Measurements from ENCODE around the gene USP7.
"Not testable (repeated sequence)": the region's sequence is repeated elsewhere in the genome, so short reads cannot be mapped to it uniquely, and the experiment has no call there.

USP7 gene

DNA sequence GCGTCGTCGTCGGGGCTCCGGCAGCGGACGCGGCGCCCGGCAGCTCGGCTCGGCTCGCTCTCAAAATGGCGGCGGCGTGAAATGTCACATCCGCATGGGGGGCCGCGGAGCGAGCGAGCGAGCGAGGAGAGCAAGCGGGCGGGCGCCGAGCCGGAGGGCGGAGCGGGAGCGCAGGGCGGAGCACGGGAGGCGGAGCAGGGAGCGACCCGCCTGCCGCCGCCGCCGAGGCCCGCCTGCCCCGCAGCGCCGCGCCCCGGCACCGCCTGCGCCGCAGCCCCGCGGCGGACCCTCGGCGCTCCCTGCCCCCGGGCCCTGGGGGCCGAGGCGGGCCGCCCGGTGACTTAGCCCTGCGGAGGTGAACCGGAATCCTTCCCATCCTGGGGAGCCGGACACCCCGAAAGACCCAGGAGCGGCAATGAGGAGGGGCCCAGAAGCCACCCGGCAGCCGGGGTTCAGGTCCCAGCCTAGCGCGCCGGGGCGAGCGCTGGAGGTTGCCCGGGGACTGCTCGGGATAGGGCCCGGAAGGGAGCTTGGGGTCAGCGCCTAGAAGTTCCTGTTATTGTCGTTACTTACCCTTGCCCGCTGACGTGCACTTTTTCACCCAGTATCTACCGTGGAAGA, at the start of gene USP7:
TSS of gene USP7 (minus strand) at position 86 of the 621 bp plus-strand sequence. CDS start 621 bp downstream, outside the sequence.
- peak; percentile 37 for DNase-seq

DNA sequence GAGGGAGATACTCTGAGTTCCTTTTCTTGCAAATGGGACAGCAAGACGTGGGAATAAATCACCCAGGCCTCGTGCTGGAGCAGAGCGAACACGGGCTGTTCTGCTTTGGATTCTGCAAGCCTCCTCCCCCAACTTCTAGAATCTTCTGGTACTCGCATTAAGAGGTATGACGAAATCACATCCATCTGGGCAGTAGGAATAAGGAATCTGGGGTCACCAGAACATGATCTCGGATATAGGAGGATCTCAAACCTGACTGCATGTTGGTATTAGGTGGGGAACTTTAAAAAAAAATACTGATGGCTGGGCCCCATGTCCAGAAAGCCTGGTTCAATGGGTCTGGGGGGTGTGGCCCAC, 49.8 kb upstream of the USP7 start:
- DNase-seq: no peak

DNA sequence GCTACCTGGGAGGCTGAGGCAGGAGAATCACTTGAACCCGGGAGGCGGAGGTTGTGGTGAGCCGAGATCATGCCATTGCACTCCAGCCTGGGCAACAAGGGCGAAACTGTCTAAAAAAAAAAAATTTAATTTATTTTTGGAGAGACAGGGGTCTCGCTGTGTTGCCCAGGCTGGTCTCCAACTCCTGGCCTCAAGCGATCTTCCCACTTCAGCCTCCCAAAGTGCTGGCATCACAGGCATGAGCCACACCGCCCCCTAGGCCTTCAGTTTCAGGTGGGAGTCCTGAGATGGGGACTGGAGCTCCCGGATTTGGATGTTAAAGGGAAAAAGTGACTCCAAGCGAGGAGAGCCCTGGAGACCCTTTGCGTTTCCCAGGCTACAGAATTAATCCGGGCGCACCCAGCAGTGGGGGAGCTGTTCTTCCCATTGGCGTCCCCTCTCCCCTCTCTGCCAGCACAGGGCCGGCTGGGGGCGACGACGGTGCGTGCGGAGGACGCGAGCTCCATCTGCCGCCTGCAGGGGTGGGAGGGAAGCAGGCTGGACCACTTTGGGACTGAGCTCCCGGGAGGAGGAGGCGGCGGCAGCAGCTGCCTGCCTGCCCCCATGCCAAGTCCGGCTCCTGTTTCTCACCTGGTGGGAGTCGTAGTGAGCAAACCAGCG, 49.3 kb upstream of the USP7 start:
- peak; percentile 72 for DNase-seq

DNA sequence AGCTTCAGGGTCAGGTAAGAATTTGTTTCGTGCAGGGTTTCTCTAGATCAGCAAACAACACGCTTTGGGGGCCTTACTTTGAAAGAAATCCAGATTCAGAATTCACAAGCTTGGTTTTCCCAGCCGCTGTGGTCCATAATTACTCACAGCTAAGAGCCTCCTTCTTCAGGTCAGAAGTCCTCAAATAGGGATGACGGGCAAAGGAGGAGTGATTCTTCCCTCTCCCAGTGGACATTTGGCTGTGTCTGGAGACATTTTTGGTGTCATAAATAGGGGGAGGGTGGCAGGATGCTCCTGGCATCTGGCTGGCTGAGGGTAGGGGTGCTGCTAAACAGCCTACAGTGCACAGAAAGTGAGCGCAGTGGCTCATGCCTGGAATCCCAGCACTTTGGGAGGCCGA, 48.6 kb upstream of the USP7 start:
- DNase-seq: no peak

DNA sequence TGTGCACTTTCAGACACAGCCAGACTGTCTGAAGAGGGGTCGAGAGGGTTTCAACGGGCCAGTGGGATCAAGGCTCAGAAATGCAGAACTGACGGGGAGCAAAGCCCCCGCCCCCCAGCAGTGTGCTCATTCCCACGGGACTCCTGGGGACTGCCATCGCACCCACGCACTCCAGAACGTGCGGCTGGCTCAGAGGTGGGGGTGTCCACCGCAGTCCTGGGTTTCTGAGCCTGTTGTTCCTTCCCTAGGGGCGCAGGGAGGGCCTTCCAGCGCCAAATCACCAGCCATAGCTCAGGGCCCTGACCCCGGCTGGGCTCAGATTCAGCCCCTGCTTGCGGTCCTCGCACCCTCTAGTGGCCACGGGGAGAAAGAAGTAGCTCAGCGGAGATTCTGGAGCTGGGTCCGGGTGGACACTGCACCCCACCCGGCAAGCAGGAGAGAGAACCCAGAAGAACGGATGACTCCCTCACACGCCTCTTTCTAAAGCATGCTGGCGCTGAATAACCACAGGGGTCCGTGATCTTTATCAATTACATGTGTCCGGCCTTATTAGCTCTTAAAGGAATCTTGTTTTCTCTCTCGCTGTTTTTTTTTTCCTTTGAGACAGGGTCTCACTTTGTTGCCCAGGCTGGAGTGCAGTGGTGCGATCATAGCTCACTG, 45.0 kb upstream of the USP7 start:
- DNase-seq: no peak

DNA sequence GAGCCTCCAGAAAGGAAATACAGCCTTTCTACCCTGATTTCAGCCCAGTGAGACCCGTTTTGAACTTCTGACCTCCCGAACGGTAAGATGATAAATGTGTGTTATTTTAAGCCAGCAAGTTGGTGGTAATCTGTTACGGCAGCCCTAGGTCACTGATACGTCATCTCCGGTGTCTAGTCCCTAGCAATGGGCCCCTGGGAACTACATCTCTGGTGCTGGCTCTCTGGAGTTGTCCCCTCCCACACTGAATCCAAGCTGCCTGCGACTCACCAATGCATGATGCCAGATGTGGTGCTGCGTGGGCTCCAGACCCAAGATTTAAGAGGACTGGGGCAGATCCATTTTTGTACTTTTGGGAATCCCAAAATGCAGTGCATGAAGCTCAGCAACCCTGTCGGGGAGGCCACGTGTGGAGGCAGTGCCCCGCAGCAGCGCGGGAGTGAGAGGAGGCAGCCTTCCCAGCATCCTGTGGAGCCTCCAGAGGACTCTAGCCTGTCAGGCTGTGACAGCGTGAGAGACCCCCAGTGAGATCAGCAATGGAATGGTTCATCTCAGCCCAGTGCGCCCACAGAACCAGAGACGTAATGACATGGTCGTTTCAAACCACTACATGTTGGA, 43.6 kb upstream of the USP7 start:
- no peak for DNase-seq

DNA sequence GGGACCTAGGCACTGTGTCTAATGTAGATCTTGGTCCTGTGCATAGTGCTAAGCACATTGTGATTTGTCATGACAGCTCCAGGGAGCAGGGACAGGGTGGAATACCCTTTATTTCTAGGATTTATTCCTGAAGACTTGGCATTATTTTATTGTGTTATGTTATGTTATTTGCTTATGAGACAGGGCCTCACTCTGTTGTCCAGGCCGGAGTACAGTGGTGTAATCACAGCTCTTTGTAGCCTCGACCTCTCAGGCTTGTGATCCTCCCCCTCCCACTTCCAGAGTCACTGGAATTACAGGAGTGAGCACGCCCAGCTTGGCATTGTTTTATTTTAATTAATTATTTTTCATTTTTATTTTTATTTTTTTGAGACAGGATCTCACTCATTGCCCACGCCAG, 40.5 kb upstream of the USP7 start:
- DNase-seq: no peak

DNA sequence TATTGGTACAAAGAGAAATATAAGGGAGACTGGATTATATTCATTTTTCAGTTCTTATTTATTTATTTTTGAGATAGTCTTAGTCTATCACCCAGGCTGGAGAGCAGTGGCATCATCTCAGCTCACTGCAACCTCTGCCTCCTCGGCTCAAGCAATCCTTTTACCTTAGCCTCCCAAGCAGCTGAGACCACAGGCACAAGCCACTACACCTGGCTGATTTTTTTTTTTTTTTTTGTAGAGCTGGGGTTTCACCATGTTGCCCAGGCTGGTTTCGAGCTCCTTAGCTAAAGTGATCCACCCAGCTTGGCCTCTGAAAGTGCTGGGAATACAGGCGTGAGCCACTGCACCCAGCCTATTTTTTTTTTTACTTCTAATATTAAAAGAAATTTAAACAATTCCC, 40.1 kb upstream of the USP7 start:
- no peak for DNase-seq

DNA sequence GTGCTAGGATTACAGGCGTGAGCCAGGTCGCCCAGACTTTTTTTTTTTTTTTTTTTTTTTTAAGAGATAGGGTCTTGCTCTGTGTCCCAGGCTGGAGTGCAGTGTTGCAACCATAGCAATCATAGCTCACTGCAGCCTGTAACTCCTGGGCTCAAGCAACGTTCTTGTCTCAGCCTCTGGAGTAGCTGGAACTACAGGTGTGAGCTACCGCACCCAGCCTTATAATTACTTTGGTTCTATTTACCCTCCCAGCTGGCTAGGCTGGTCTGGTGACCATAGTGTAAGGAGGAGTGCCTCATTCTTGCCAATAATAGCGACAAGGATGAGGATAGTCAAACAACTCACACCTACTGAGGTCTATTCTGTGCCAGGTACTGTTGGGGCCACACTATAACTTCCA, 39.6 kb upstream of the USP7 start:
- no peak for DNase-seq

DNA sequence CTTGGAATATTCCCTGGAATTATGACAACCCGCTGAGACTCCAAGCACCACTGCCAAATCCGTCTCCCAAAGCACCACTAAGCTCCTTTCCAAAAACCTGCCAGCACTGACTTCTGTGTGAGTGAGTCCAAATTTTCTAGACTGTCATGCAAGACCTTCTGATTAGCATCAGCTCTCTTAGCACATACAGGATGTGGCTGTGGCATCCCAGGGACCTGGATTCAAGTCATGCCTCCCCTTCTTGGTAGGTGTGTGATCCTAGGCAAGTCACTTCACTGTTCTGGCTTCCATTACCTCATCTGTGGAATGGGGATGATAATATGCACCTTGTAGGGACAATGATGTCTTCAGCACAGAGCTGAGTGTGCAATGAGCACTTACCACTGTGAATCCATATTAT, 38.3 kb upstream of the USP7 start:
- no peak for DNase-seq

DNA sequence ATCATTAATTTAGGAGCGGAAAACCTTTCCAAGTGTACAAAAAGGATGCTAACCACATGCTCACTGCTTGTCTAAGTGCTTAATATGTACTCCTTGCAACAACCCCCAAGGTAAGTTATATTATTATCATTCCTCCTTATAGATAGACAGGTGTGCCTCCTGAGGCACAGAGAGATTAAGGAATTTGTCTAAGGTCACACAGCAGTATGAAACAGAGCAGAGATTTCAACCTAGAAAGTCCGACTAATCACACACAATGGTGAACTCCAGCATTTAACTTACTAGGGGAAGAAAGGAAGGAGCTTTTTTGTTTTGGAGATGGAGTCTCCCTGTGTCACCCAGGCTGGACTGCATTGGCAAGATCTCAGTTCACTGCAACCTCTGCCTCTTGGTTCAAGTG, 37.0 kb upstream of the USP7 start:
- no peak for DNase-seq

DNA sequence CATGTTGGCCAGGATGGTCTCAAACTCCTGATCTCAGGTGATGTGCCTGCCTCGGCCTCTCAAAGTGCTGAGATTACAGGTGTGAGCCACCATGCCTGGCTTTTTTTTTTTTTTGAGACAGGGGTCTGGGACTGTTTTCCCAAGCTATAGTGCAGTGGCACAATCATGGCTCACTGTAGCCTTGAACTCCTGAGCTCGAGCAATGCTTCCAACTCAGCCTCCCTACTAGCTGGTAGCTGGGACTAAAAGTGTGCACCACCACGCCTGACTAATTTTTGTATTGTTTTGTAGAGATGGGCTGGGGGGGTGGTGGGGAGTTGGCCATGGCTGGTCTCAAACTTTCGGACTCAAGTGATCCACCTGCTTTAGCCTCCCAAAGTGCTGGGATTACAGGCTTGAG, 36.1 kb upstream of the USP7 start:
- no peak for DNase-seq

DNA sequence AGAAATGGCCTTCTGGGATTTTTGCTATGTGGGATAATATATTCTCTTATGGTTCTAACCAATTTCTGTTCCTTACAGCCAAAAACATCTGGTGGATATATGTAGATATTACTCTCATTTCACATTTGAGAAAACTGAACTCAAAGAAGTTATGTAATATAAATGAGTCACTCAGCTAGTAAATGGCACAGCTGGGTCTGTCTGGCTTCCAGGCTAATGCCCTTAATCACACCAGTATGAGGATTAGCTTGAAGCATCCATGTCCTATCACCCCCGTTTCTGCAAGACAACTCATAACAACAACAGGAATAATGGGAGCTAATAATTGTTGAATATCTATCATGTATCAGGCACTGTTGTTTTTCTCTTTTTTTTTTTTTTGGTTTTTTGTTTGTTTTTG, 34.4 kb upstream of the USP7 start:
- no peak for DNase-seq

DNA sequence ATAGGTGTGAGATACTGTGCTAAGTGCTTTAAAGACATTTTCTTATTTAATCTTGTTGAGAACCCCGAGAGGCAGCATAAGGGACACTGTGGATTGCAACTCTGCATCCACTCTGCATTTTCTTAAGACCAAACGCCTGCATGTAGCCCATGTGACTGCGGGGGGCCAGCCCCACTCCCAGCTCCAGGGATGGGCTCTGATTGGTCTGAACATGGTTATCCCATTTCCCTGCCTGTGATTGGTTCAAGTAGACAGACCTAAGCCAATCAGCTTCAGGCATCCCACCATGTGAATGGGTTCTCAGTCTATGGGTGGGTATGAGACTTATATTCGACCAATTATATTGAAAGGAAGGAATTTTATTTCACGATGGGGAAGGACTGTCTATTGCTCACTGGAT, 33.2 kb upstream of the USP7 start:
- no peak for DNase-seq

DNA sequence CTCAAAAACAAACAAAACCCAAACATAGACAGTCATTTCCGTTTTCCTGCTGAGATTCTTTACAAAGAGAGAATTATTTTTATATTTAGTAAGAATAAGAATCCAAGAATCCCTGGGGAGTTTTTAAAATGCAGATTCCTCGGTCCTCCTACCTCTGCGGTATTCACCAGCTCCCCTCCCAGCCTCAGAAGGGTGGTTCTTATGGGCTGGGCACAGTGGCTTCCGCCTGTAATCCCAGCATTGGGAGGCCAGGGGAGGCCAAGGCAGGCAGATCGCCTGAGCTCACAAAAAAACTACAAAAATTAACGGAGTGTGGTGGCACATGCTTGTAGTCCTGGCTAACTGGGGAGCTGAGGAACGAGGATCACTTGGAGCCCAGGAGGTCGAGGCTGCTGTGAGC, 26.7 kb upstream of the USP7 start:
- DNase-seq: no peak

DNA sequence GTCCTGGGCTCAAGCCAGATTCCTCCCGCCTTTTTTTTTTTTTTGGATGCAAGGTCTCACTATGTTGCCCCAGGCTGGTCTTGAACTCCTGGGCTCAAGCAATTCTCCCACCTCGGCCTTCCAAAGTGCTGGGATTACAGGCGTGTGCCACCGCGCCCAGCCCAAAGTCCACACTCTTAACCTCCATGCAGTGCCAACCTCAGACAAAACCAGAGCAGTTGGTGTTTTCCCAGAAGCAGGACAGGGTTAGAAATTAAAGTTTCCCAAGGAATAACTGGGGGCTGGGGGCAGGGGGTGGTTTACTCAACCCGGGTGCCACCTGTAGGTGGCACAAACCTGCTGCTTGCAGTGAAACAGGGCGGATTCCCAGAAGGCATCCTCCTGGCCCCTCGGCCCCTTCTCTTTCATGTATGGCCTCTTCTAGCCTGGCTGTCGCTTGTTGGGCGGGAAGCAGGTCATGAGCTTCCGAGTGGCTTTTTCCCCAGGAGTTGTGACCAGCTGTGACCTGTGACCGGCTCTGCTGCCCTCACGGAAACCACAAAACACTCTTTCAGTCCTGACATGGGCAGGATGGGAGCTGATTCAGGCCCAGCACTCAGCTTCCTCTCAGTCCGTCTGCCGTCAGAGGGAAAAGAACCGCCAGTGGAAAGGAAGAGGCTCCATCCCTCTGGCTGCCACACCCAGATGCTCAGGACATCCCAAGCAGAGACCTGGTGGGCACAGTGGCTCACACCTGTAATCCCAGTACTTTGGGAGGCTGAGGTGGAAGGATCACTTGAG, 25.6 kb upstream of the USP7 start:
- DNase-seq: no peak

DNA sequence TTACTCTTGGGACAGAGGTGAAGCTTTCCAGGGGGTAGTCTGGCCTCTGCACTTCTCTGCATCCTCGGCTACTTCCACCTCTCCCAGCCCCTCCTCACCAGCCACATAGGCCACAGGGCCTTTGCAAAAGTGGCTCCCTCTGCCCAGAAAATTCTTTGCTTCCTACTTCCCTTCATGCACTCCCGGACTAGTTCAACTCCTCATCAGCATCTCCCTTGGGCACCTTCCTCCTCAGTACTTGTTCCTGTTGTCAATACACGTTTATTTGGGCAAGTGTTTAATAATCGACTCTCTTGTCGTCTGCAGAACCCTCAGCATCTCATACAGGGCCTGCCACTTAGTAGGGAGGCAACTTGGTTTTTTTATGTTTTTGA, 23.1 kb upstream of the USP7 start:
- no peak for DNase-seq

DNA sequence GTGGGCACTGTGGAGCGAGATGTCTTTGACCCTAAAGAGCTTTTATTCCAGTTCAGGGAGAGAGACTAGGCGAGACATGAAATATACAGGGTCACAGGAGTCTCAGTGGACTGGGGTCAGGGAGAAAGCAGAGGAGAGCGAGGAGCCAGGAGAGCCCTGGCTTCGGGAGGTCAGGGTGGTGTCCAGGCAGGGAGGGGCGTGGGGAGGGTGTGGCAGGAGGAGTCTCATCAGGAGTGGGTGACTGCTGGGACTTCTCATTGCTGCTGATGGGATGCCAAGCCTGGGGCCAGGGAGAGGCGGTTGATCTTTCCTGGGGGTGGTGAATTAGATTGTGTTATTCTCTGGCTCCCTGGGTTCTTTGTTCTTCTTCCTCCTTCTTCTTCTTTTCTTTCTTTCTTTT, 22.4 kb upstream of the USP7 start:
- DNase-seq: no peak

DNA sequence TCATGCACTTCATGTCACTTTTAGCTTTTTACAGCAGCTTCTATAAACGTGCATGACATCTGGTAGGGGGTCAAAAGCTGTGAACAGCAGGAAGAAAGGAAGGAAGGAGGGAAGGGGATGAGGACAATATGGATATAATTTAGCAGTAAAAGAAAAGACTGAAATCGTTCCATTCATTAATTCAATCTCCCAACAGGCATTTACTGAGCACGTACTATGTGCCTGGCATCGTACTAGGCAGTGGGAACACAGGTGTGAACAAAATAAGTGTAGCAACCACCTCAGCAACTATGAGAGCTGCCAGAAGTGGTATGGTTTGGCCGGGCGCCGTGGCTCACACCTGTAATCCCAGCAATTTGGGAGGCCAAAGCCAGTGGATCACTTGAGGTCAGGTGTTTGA, 19.1 kb upstream of the USP7 start:
- no peak for DNase-seq

DNA sequence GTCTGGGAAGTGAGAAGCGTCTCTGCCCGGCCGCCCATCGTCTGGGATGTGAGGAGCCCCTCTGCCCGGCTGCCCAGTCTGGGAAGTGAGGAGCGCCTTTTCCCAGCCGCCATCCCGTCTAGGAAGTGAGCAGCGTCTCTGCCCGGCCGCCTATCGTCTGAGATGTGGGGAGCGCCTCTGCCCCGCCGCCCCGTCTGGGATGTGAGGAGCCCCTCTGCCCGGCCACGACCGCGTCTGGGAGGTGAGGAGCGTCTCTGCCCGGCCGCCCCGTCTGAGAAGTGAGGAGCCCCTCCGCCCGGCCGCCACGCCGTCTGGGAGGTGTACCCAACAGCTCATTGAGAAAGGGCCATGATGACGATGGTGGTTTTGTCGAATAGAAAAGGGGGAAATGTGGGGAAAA, 18.2 kb upstream of the USP7 start:
- DNase-seq: not testable (repeated sequence)

DNA sequence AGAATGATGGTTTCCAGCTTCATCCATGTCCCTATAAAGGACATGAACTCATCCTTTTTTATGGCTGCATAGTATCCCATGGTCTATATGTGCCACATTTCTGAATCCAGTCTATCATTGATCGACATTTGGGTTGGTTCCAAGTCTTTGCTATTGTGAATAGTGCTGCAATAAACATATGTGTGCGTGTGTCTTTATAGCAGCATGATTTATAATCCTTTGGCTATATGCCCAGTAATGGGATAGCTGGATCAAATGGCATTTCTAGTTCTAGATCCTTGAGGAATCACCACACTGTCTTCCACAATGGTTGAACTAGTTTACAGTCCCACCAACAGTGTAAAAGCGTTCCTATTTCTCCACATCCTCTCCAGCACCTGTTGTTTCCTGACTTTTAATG, 12.5 kb upstream of the USP7 start:
- DNase-seq: not testable (repeated sequence)

DNA sequence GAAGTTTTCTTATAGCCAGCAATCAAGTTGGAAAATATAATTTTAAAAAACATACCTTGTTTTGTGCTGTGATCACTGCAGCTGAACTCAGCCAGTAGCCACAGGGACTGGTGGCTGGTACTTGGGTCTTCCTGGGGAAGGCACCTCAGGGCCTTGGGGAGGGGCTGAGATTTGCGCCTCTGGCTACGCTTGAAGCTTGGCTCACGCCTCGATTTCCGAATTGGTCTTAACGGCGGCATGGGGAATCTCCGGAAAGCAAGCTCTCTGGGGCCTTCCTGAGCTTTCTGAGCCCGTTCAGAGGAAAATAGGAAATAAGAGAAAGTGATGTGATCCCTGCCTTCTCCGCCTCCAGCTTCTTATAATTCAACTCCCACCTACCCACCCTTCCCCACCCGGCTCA, 11.3 kb upstream of the USP7 start:
- no peak for DNase-seq

DNA sequence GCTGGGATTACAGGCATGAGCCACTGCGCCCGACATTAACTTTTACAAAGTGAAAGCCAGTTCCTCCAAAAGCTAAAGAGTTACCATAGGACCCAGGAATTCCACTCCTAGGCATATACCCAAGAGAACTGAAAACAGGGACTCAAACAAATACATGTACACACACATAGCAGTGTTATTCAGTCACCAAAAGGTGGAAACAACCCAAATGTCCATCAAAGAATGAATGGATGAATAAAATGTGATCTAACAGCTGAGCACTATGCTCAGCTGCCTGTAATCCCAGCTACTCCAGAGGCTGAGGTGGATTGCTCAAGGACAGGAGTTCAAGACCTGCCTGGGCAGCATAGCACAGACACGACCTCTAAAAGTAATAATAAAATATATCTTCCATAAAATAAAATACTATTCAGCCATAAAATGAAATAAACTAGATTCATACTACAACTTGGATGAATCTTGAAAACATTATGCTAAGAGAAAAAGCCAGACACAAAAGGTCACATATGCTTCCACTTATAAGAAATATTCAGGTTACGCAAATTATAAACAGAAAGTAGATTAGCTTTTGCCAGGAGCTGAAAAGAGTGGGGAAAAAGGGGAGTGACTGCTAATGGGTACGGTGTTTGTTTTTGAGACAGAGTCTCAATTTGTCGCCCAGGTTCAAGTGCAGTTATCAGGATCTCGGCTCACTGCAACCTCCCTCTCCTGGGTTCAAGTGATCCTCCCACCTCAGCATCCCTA, 9.3 kb upstream of the USP7 start:
- no peak for DNase-seq

Data from NCI-H524 treated with DMSO at 0.1 percent for 48 hours (cell line).